ENCODE measurements around the gene TUBG2. TPM values are rescaled to one million over a fixed set of nuclear protein-coding genes. Genes with fewer than 3 reads are reported as not detected.

The TUBG2 gene
- total and polyA plus RNA-seq, 2 donors from 2014 or later: 19.9 to 39.9 TPM

DNA sequence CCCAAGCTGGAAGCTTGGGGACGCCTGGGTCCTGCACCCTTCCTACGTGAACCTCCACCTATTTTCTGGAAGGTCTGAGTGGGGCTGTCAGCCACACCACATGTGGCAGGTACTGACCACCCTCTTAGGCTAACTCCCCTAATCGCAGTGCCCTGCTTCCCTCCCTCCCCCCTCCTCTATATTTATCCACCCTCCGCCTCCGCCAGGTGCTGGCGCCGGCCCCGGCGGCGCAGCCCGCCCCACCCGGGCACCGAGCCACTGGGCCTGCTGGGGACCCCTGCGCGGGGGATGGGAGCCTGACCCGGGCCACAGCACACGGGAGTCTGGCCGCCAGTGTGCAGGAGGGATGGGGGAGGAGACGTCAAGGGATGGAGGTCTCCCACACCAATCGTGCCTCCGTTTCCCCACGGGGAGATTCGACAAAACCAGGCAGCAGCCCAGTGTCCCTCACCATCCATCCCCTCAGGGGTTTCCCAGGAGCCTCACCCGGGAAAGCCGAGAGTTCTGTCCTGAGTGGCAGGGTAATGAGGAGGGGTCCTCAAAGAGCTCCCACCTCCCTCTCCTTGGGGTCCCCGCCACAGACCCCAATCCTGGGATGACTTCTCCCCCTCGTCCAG lies 16.4 kb downstream of the TUBG2 start:
- peak overlapping the region; percentile 76 to 87 for H3K27ac ChIP-seq (ENCODE audit: low read depth in 2 of 2, low read length in 2 of 2)
- no peaks in the 10 kb centered on the region for H3K9me3 ChIP-seq (ENCODE audit: control insufficient read depth in 2 of 3, insufficient read depth in 1 of 3, low read length in 3 of 3)
- intact Hi-C loops (cut with DNase I): no loop called here
- peaks cover 0 to 31% (median 0%) of the 10 kb centered on the region in 3 donors for H3K4me1 ChIP-seq (ENCODE audit: control insufficient read depth in 2 of 3, insufficient read depth in 2 of 3, low read depth in 1 of 3, low read length in 3 of 3)
- no peaks in the 10 kb centered on the region for H3K27me3 ChIP-seq (ENCODE audit: control insufficient read depth, insufficient read depth, low read length)
- peaks cover 0 to 21% (median 4%) of the 10 kb centered on the region in 3 donors for H3K36me3 ChIP-seq (ENCODE audit: control insufficient read depth in 2 of 3, insufficient read depth in 3 of 3, low read length in 3 of 3)
- DNase-seq (peak in 3 of 5 donors; percentile 42 to 81 (median 72)), FAIRE-seq (no peak)
- H3K4me3 ChIP-seq (ENCODE audit: low read length in 3 of 3): peak overlapping the region; percentile 73 to 89 (median 86)
- TF ChIP-seq, protein P1, sequence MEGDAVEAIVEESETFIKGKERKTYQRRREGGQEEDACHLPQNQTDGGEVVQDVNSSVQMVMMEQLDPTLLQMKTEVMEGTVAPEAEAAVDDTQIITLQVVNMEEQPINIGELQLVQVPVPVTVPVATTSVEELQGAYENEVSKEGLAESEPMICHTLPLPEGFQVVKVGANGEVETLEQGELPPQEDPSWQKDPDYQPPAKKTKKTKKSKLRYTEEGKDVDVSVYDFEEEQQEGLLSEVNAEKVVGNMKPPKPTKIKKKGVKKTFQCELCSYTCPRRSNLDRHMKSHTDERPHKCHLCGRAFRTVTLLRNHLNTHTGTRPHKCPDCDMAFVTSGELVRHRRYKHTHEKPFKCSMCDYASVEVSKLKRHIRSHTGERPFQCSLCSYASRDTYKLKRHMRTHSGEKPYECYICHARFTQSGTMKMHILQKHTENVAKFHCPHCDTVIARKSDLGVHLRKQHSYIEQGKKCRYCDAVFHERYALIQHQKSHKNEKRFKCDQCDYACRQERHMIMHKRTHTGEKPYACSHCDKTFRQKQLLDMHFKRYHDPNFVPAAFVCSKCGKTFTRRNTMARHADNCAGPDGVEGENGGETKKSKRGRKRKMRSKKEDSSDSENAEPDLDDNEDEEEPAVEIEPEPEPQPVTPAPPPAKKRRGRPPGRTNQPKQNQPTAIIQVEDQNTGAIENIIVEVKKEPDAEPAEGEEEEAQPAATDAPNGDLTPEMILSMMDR (IDR thresholded peaks at IDR 0.05; ENCODE audit: borderline replicate concordance, extremely low read depth, insufficient read depth): no peak
- peak overlapping the region in 2 of 3 donors; percentile 63 to 82 for H3K9ac ChIP-seq (ENCODE audit: low read length in 3 of 3)

DNA sequence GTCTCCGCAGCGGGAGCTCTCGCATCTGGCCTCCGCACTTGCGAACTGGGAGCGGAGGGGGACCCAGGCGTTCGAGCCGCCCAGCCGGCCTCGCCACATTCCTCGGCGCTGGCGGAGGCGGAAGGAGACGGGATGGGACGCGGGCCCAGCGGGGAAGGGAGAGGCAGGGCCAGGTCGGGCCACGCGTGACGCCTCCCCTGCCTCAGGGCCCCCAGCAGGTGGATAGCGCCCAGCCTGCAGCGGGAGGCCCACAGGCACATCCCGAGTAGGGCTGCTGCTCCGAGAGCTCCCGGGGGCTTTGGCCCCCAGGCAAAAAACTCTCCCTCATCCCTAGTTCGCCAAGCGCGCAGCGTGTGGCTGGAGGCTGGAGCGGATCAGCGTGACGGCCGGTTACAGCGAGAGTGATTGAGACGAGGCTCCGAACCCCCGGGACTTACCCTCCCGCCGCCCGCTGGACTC lies 16.9 kb downstream of the TUBG2 start:
- Histone ChIP-seq H3K9ac (ENCODE audit: low read length in 3 of 3) (peak overlapping the region; percentile 57 to 84 (median 82)), H3K27ac (ENCODE audit: low read depth in 2 of 2, low read length in 2 of 2) (peak overlapping the region; percentile 76 to 87), H3K4me1 (ENCODE audit: control insufficient read depth in 2 of 3, insufficient read depth in 2 of 3, low read depth in 1 of 3, low read length in 3 of 3) (peaks cover 0 to 34% (median 0%) of the 10 kb centered on the region in 3 donors), H3K4me3 (ENCODE audit: low read length in 3 of 3) (peak overlapping the region; percentile 73 to 89 (median 86)), H3K36me3 (ENCODE audit: control insufficient read depth in 2 of 3, insufficient read depth in 3 of 3, low read length in 3 of 3) (peaks cover 0 to 19% (median 4%) of the 10 kb centered on the region in 3 donors), H3K27me3 (ENCODE audit: control insufficient read depth, insufficient read depth, low read length) (no peaks in the 10 kb centered on the region), H3K9me3 (ENCODE audit: control insufficient read depth in 2 of 3, insufficient read depth in 1 of 3, low read length in 3 of 3) (no peaks in the 10 kb centered on the region)
- FAIRE-seq: no peak
- intact Hi-C loops (cut with DNase I): no loop called here
- TF ChIP-seq, protein P1 (IDR thresholded peaks at IDR 0.05; ENCODE audit: borderline replicate concordance, extremely low read depth, insufficient read depth): no peak
- DNase-seq: peak in 3 of 5 donors; percentile 57 to 88 (median 73)

DNA sequence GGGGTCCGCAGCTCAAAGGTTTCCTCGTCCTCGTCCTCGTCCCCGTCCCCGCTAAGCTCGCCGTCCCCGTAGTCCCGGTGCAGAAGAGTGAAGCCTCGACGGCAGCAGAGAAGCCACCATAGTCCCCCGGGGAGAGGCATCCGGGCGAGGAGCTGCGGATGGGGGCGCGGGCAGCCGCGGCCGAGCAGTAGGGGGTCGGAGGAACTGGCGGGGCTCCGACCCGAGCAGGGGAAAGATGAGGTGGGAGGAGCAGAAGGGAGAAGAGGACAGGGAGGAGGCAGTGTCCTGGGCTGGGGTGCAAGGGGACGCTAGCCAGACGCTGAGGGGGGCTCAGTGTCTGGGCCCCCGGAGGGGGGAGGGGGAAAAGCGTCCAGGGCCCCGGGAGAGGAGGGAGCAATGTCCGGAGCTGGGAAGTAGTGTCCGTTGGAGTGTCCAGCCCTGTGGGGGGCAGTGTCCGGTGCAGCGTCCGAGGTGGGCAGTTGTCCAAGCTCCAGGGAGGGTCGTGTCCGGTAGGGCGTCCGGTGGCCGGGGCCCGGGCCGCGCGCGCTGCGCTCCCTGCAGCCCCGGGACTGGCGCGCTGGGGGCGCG lies 17.4 kb downstream of the TUBG2 start, which contains the start of gene PLEKHH3:
PLEKHH3 (minus strand) TSS at position 571 of the 588 bp plus-strand sequence; CDS start at position 140, 431 bp downstream.
- DNase-seq: peak in 1 of 5 donors; percentile 67
- peaks cover 0 to 34% (median 0%) of the 10 kb centered on the region in 3 donors for H3K4me1 ChIP-seq (ENCODE audit: control insufficient read depth in 2 of 3, insufficient read depth in 2 of 3, low read depth in 1 of 3, low read length in 3 of 3)

More for the DNA sequence above, 17.4 kb downstream of the TUBG2 start, which contains the start of gene PLEKHH3:
- no peaks in the 10 kb centered on the region for H3K27me3 ChIP-seq (ENCODE audit: control insufficient read depth, insufficient read depth, low read length)
- no peak for FAIRE-seq
- H3K27ac ChIP-seq (ENCODE audit: low read depth in 2 of 2, low read length in 2 of 2): peak within 1 kb of the TSS; percentile 89 to 97
- TF ChIP-seq, protein P1 (IDR thresholded peaks at IDR 0.05; ENCODE audit: borderline replicate concordance, extremely low read depth, insufficient read depth): peak; percentile 10
- peak within 1 kb of the TSS; percentile 78 to 89 (median 86) for H3K4me3 ChIP-seq (ENCODE audit: low read length in 3 of 3)
- H3K9me3 ChIP-seq (ENCODE audit: control insufficient read depth in 2 of 3, insufficient read depth in 1 of 3, low read length in 3 of 3): no peaks in the 10 kb centered on the region
- H3K9ac ChIP-seq (ENCODE audit: low read length in 3 of 3): peak within 1 kb of the TSS; percentile 57 to 84 (median 82)
- intact Hi-C loops (cut with DNase I): no loop called here
- peaks cover 0 to 14% (median 1%) of the 10 kb centered on the region in 3 donors for H3K36me3 ChIP-seq (ENCODE audit: control insufficient read depth in 2 of 3, insufficient read depth in 3 of 3, low read length in 3 of 3)
